Measurements from ENCODE around the gene HGS. TPM values are rescaled to one million over a fixed set of nuclear protein-coding genes. Genes with fewer than 3 reads are reported as not detected.

Gene HGS
- total RNA-seq, 2 donors from 2014 or later = 102 to 167 TPM

DNA sequence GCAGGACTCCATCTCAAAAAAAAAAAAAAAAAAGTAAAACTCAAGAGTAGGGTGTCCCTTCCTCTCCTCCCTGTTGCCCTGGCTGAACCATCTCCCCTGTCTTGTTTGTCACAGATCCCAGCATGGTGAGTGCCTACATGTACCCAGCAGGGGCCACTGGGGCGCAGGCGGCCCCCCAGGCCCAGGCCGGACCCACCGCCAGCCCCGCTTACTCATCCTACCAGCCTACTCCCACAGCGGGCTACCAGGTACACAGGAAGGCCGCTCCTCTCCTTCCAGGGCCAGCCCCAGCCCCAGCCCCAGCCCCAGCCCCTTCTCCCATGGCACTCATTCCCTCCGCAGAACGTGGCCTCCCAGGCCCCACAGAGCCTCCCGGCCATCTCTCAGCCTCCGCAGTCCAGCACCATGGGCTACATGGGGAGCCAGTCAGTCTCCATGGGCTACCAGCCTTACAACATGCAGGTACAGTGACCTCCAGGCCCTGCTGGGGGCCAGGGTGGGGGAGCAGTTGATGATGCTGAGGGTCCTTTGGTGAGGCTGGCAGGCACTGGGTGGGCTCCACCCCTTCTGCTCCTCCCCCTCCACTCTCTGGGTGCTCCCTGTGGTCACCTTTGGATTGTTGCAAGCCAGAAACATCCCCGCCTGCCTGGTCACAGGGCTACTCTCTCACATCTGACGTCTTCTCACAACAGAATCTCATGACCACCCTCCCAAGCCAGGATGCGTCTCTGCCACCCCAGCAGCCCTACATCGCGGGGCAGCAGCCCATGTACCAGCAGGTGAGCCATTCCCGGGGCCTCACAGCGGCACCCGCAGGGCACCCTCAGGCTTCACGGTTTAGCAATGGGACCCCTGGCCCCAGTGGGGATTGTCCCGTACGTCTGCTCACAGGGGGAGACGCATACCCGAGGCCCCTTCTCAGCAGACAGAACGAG lies 16.8 kb downstream of the HGS start:
- WGBS = 86% methylated on average over 25 of the region's 25 CpGs
- Histone ChIP-seq H3K36me3 (peaks cover 6 to 15% of the 10 kb centered on the region in 2 donors), H3K27ac (no peak overlapping the region), H3K27me3 (replicated peaks; ENCODE audit: insufficient read depth) (no peaks in the 10 kb centered on the region), H3K4me3 (no peak overlapping the region), H3K9me3 (no peaks in the 10 kb centered on the region), H3K4me1 (replicated peaks) (peaks cover 25% of the 10 kb centered on the region)
- TF ChIP-seq POLR2A (IDR thresholded peaks at IDR 0.05) = no peak
- no peak for TF ChIP-seq CTCF (IDR thresholded peaks at IDR 0.05)
- TF ChIP-seq POLR2AphosphoS5 (IDR thresholded peaks at IDR 0.05) = no peak
- no peak for DNase-seq (ENCODE audit: low spot score)
- intact Hi-C loops (cut with DNase I) = no loop called here

- no peaks in the 10 kb centered on the region for H3K27me3 ChIP-seq (replicated peaks; ENCODE audit: insufficient read depth)
- H3K36me3 ChIP-seq = peaks cover 5 to 6% of the 10 kb centered on the region in 2 donors
- DNase-seq (ENCODE audit: low spot score) = no peak
- H3K9me3 ChIP-seq = no peaks in the 10 kb centered on the region
- intact Hi-C loops (cut with DNase I) = no loop called here
- H3K4me3 ChIP-seq = peak overlapping the region; percentile 73 to 95
- WGBS = 69% methylated on average over 23 of the region's 23 CpGs
- H3K4me1 ChIP-seq (replicated peaks) = peaks cover 25% of the 10 kb centered on the region
- TF ChIP-seq CTCF (IDR thresholded peaks at IDR 0.05) = no peak
- peak overlapping the region in 1 of 2 donors; percentile 96 for H3K27ac ChIP-seq
Measured at GRCh38 chr17:81701288-81702071, 17.7 kb downstream of the HGS start.

- under 1% methylated on average over 82 of the region's 102 CpGs for WGBS
- TF ChIP-seq CTCF (IDR thresholded peaks at IDR 0.05) (peak in 3 of 4 experiments; percentile 24 to 74 (median 57)), POLR2A (IDR thresholded peaks at IDR 0.05) (peak; percentile 84), POLR2AphosphoS5 (IDR thresholded peaks at IDR 0.05) (peak; percentile 99)
- Histone ChIP-seq H3K4me3 (peak within 1 kb of the TSS; percentile 73 to 95), H3K36me3 (peaks cover 0 to 6% of the 10 kb centered on the region in 2 donors), H3K27ac (peak within 1 kb of the TSS; percentile 91 to 96), H3K27me3 (replicated peaks; ENCODE audit: insufficient read depth) (no peaks in the 10 kb centered on the region), H3K9me3 (no peaks in the 10 kb centered on the region), H3K4me1 (replicated peaks) (peaks cover 25% of the 10 kb centered on the region)
- intact Hi-C loops (cut with DNase I) = no loop called here
- peak; percentile 94 for DNase-seq (ENCODE audit: low spot score)
Measured at GRCh38 chr17:81702934-81703746, 19.3 kb downstream of the HGS start, which contains the start of gene MRPL12. Gene MRPL12, plus strand, starts transcription at chr17:81703367. Its CDS starts 135 bp downstream, at chr17:81703502.

DNA sequence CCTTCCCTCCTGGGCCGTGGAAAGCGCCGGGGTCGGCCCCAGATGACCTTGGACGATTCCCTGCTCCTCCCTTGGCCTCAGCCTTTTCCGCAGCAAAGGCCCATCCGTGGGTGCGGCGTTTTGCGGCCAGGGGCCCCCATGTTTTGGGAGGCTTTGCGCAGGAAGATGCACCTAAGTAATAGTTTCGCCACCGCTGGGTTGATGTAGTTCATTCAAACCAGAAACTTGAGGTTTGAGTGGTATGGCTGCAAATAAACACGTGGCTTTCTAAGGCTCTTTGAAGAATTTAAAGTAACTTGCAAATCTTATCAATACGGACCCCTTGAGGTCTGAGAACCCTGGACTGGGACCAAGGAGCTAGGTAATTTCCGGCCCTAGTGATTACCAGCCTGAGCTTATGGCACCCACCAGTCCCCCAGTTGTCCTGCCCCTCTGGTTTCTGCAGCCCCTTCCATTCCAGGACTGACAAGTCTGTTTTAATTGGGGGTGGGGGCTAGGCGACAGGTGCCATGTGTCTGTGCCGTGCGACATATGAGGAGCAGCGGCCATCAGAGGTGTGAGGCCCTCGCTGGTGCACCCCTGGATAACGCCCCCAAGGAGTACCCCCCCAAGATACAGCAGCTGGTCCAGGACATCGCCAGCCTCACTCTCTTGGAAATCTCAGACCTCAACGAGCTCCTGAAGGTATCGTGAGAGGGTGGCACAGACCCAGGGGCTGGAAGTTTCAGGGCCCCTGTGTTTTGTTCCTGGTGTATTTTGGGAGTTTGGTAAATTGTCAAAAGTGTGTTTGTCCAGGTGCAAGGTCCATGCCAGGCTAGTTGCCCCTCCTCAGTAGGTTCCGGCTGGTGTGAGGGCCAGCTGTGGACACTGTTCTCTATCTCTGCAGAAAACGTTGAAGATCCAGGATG lies 20.2 kb downstream of the HGS start:
- Histone ChIP-seq H3K27ac (peak overlapping the region; percentile 91 to 96), H3K9me3 (no peaks in the 10 kb centered on the region), H3K4me1 (replicated peaks) (peaks cover 25% of the 10 kb centered on the region), H3K27me3 (replicated peaks; ENCODE audit: insufficient read depth) (no peaks in the 10 kb centered on the region), H3K4me3 (peak overlapping the region; percentile 73 to 95), H3K36me3 (peaks cover 0 to 4% of the 10 kb centered on the region in 2 donors)
- intact Hi-C loops (cut with DNase I) = no loop called here
- no peak for TF ChIP-seq POLR2A (IDR thresholded peaks at IDR 0.05)
- no peak for TF ChIP-seq CTCF (IDR thresholded peaks at IDR 0.05)
- no peak for TF ChIP-seq POLR2AphosphoS5 (IDR thresholded peaks at IDR 0.05)
- WGBS = 27% methylated on average over 27 of the region's 27 CpGs
- DNase-seq (ENCODE audit: low spot score) = no peak

Data from prostate gland (tissue), 2 donors.